Measurements from ENCODE around the gene DMD. TPM values are rescaled to one million over a fixed set of nuclear protein-coding genes. Genes with fewer than 3 reads are reported as not detected.

The DMD gene
- total RNA-seq, 3 donors from 2014 or later (not counting 1 experiment from before 2014, with no cell fraction given): not detected

DNA sequence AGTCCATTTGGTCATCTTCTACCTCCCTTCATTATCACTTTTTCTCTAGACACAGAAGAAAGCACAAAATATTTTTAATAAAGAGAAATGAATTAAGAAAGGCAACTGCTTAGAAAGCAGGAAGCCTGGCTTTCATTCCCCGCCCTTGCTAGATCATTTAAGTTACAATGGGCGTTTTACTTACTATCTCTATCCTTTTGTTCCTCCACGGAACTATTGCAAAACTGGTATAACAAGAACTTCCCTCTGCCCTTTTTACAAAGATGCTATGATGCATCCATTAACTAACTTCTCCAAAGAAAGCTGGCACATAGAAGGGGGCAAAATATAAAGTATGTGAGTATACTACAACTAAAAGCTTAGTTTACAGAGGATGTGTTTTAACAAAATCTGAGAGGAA lies 1705.0 kb downstream of the DMD start:
- no peak overlapping the region for H3K27ac ChIP-seq (ENCODE audit: low read length)
- no peaks in the 10 kb centered on the region for H3K4me1 ChIP-seq (ENCODE audit: control insufficient read depth, insufficient read depth, low read length)
- no peaks in the 10 kb centered on the region for H3K36me3 Mint-ChIP-seq
- 60% methylated on average over 2 of the region's 3 CpGs for WGBS (ENCODE audit: insufficient coverage)
- TF ChIP-seq CTCF (IDR thresholded peaks at IDR 0.05): no peak
- H3K27ac Mint-ChIP-seq: no peak overlapping the region
- H3K4me1 Mint-ChIP-seq: no peaks in the 10 kb centered on the region
- ATAC-seq (no peak), DNase-seq (no peak)
- no peak overlapping the region for H3K4me3 Mint-ChIP-seq
- H3K27me3 ChIP-seq (ENCODE audit: control insufficient read depth, insufficient read depth, low read length): no peaks in the 10 kb centered on the region
- no peaks in the 10 kb centered on the region for H3K9me3 ChIP-seq (ENCODE audit: control insufficient read depth, insufficient read depth, low read length)
- H3K4me3 ChIP-seq (ENCODE audit: low read length): no peak overlapping the region
- H3K27me3 Mint-ChIP-seq (ENCODE audit: low read depth in 2 of 2): no peaks in the 10 kb centered on the region
- no peaks in the 10 kb centered on the region for H3K9me3 Mint-ChIP-seq
- intact Hi-C loops (cut with micrococcal nuclease): no loop called here
- H3K36me3 ChIP-seq (ENCODE audit: control insufficient read depth, insufficient read depth, low read length): no peaks in the 10 kb centered on the region

- Mint-ChIP-seq H3K4me3 (no peak overlapping the region), H3K36me3 (no peaks in the 10 kb centered on the region), H3K9me3 (no peaks in the 10 kb centered on the region), H3K27ac (no peak overlapping the region), H3K27me3 (ENCODE audit: low read depth in 2 of 2) (no peaks in the 10 kb centered on the region), H3K4me1 (no peaks in the 10 kb centered on the region)
- Histone ChIP-seq H3K9me3 (ENCODE audit: control insufficient read depth, insufficient read depth, low read length) (no peaks in the 10 kb centered on the region), H3K4me1 (ENCODE audit: control insufficient read depth, insufficient read depth, low read length) (no peaks in the 10 kb centered on the region), H3K36me3 (ENCODE audit: control insufficient read depth, insufficient read depth, low read length) (no peaks in the 10 kb centered on the region), H3K27me3 (ENCODE audit: control insufficient read depth, insufficient read depth, low read length) (no peaks in the 10 kb centered on the region), H3K27ac (ENCODE audit: low read length) (no peak overlapping the region), H3K4me3 (ENCODE audit: low read length) (no peak overlapping the region)
- TF ChIP-seq CTCF (IDR thresholded peaks at IDR 0.05): no peak
- no CpG with 5 or more reads among the region's 1 CpG for WGBS (ENCODE audit: insufficient coverage)
- intact Hi-C loops (cut with micrococcal nuclease): no loop called here
- DNase-seq (no peak), ATAC-seq (no peak)
Measured at GRCh38 chrX:31500921-31501320, 1710.4 kb downstream of the DMD start.

- H3K4me1 ChIP-seq (ENCODE audit: control insufficient read depth, insufficient read depth, low read length): no peaks in the 10 kb centered on the region
- H3K9me3 ChIP-seq (ENCODE audit: control insufficient read depth, insufficient read depth, low read length): no peaks in the 10 kb centered on the region
- peaks cover 0 to 2% of the 10 kb centered on the region in 2 donors for H3K9me3 Mint-ChIP-seq
- no peak overlapping the region for H3K27ac ChIP-seq (ENCODE audit: low read length)
- TF ChIP-seq CTCF (IDR thresholded peaks at IDR 0.05): no peak
- no peak for DNase-seq
- H3K27me3 ChIP-seq (ENCODE audit: control insufficient read depth, insufficient read depth, low read length): no peaks in the 10 kb centered on the region
- WGBS (ENCODE audit: insufficient coverage): 68% methylated on average over 2 of the region's 2 CpGs
- no peaks in the 10 kb centered on the region for H3K27me3 Mint-ChIP-seq (ENCODE audit: low read depth in 2 of 2)
- no peaks in the 10 kb centered on the region for H3K36me3 Mint-ChIP-seq
- ATAC-seq: no peak
- H3K4me3 Mint-ChIP-seq: no peak overlapping the region
- H3K4me1 Mint-ChIP-seq: no peaks in the 10 kb centered on the region
- intact Hi-C loops (cut with micrococcal nuclease): no loop called here
- no peak overlapping the region for H3K4me3 ChIP-seq (ENCODE audit: low read length)
- no peak overlapping the region for H3K27ac Mint-ChIP-seq
- H3K36me3 ChIP-seq (ENCODE audit: control insufficient read depth, insufficient read depth, low read length): no peaks in the 10 kb centered on the region
Measured at GRCh38 chrX:31499109-31499508, 1712.2 kb downstream of the DMD start.

GRCh38 chrX:31497086-31497485 lies 1714.3 kb downstream of the DMD start:
- no peak overlapping the region for H3K4me3 ChIP-seq (ENCODE audit: low read length)
- H3K9me3 ChIP-seq (ENCODE audit: control insufficient read depth, insufficient read depth, low read length): no peaks in the 10 kb centered on the region
- intact Hi-C loops (cut with micrococcal nuclease): no loop called here
- no peaks in the 10 kb centered on the region for H3K36me3 Mint-ChIP-seq
- peaks cover 2 to 3% of the 10 kb centered on the region in 2 donors for H3K9me3 Mint-ChIP-seq
- no peaks in the 10 kb centered on the region for H3K27me3 ChIP-seq (ENCODE audit: control insufficient read depth, insufficient read depth, low read length)
- DNase-seq (no peak), ATAC-seq (no peak)
- no peak overlapping the region for H3K27ac ChIP-seq (ENCODE audit: low read length)
- WGBS (ENCODE audit: insufficient coverage): 89% methylated on average over 2 of the region's 3 CpGs
- no peaks in the 10 kb centered on the region for H3K36me3 ChIP-seq (ENCODE audit: control insufficient read depth, insufficient read depth, low read length)
- H3K4me1 Mint-ChIP-seq: no peaks in the 10 kb centered on the region
- no peaks in the 10 kb centered on the region for H3K4me1 ChIP-seq (ENCODE audit: control insufficient read depth, insufficient read depth, low read length)
- no peaks in the 10 kb centered on the region for H3K27me3 Mint-ChIP-seq (ENCODE audit: low read depth in 2 of 2)
- no peak overlapping the region for H3K27ac Mint-ChIP-seq
- H3K4me3 Mint-ChIP-seq: no peak overlapping the region
- TF ChIP-seq CTCF (IDR thresholded peaks at IDR 0.05): no peak

Data from natural killer cell (primary cell).